H9 (cell line): ENCODE data around the gene RUNX2. TPM values are rescaled to one million over a fixed set of nuclear protein-coding genes. Genes with fewer than 3 reads are reported as not detected.

Source experiments
- DNase-seq: peaks from one replicate; pipeline ENCODE4 v3.0.0-alpha.2; 2017
- H2AFZ ChIP-seq: one replicate; pipeline ENCODE4 v1.6.1; 2013; ENCODE audit warnings: mild to moderate bottlenecking, low read length, control low read depth, moderate library complexity
- H2AK5ac ChIP-seq: 2 replicates; pipeline ENCODE4 v1.6.1; 2013; ENCODE audit warnings: low read length, control low read depth, mixed read lengths; ENCODE audit not compliant: insufficient read length
- H2BK120ac ChIP-seq: one replicate; pipeline ENCODE4 v1.6.1; 2013; ENCODE audit warnings: low read depth, mild to moderate bottlenecking, low read length, control low read depth, inconsistent platforms; ENCODE audit not compliant: poor library complexity, severe bottlenecking
- H2BK12ac ChIP-seq: 2 replicates; pipeline ENCODE4 v1.6.1; 2013; ENCODE audit warnings: low read length, control low read depth, mixed read lengths, low read depth; ENCODE audit not compliant: insufficient read length
- H2BK15ac ChIP-seq: 2 replicates; pipeline ENCODE4 v1.6.1; 2013; ENCODE audit warnings: low read depth, low read length, control low read depth
- H2BK20ac ChIP-seq: one replicate; pipeline ENCODE4 v1.6.1; 2013; ENCODE audit warnings: low read depth, mild to moderate bottlenecking, low read length, control low read depth, inconsistent platforms; ENCODE audit not compliant: poor library complexity, severe bottlenecking
- H2BK5ac ChIP-seq: 2 replicates; pipeline ENCODE4 v1.6.1; 2013; ENCODE audit warnings: low read length, control low read depth, mixed read lengths; ENCODE audit not compliant: insufficient read length
- H3K14ac ChIP-seq: 2 replicates; pipeline ENCODE4 v1.6.1; 2013; ENCODE audit warnings: low read length, control low read depth; ENCODE audit not compliant: insufficient read depth
- H3K18ac ChIP-seq: 2 replicates; pipeline ENCODE4 v1.6.1; 2013; ENCODE audit warnings: low read depth, mild to moderate bottlenecking, mixed read lengths, low read length, control low read depth; ENCODE audit not compliant: insufficient read length
- H3K23ac ChIP-seq: 2 replicates; pipeline ENCODE4 v1.6.1; 2013; ENCODE audit warnings: low read length, control low read depth, mixed read lengths, low read depth; ENCODE audit not compliant: insufficient read length
- H3K23me2 ChIP-seq: 2 replicates; pipeline ENCODE4 v1.6.1; 2013; ENCODE audit warnings: low read depth, mild to moderate bottlenecking, mixed read lengths, low read length, control low read depth; ENCODE audit not compliant: insufficient read length, poor library complexity, severe bottlenecking
- H3K27ac ChIP-seq: 2 replicates; pipeline ENCODE4 v1.5.1; 2013; ENCODE audit warnings: low read length, control low read depth, mixed read lengths, low read depth; ENCODE audit not compliant: insufficient read length
- H3K27me3 ChIP-seq: 2 replicates; pipeline ENCODE4 v1.6.1; 2013; ENCODE audit warnings: low read length, control low read depth, inconsistent platforms; ENCODE audit not compliant: insufficient read depth
- H3K4ac ChIP-seq: 2 replicates; pipeline ENCODE4 v1.6.1; 2013; ENCODE audit warnings: low read depth, mild to moderate bottlenecking, control low read depth, inconsistent platforms, low read length, moderate library complexity
- H3K4me1 ChIP-seq: 2 replicates; pipeline ENCODE4 v1.6.1; 2013; ENCODE audit warnings: low read length, control low read depth, inconsistent platforms; ENCODE audit not compliant: insufficient read depth
- H3K4me2 ChIP-seq: 2 replicates; pipeline ENCODE4 v1.6.1; 2013; ENCODE audit warnings: low read length, control low read depth, mixed read lengths; ENCODE audit not compliant: insufficient read length, insufficient read depth
- H3K56ac ChIP-seq: 2 replicates; pipeline ENCODE4 v1.6.1; 2013; ENCODE audit warnings: low read depth, mild to moderate bottlenecking, mixed read lengths, low read length, control low read depth; ENCODE audit not compliant: insufficient read length
- H3K79me1 ChIP-seq: 2 replicates; pipeline ENCODE4 v1.6.1; 2013; ENCODE audit warnings: low read depth, mild to moderate bottlenecking, moderate library complexity, low read length, control low read depth, inconsistent platforms; ENCODE audit not compliant: insufficient read depth, poor library complexity, severe bottlenecking
- H3K79me2 ChIP-seq: 2 replicates; pipeline ENCODE4 v1.6.1; 2013; ENCODE audit warnings: low read length, control low read depth, inconsistent platforms; ENCODE audit not compliant: insufficient read depth
- H3K9ac ChIP-seq: 2 replicates; pipeline ENCODE4 v1.6.1; 2013; ENCODE audit warnings: low read length, control low read depth, mixed read lengths; ENCODE audit not compliant: insufficient read length; ENCODE audit errors: extremely low read depth
- H3K9me3 ChIP-seq: one replicate; pipeline ENCODE4 v1.6.1; 2013; ENCODE audit warnings: low read depth, low read length, inconsistent platforms; ENCODE audit not compliant: control insufficient read depth
- H3T11ph ChIP-seq: one replicate; pipeline ENCODE4 v1.6.1; 2013; ENCODE audit warnings: mild to moderate bottlenecking, low read length, control low read depth, inconsistent platforms
- H4K20me1 ChIP-seq: one replicate; pipeline ENCODE4 v1.6.1; 2013; ENCODE audit not compliant: control insufficient read depth, insufficient read length, insufficient read depth
- H4K5ac ChIP-seq: 2 replicates; pipeline ENCODE4 v1.6.1; 2013; ENCODE audit warnings: low read depth, mild to moderate bottlenecking, mixed read lengths, low read length, control low read depth; ENCODE audit not compliant: insufficient read length
- H4K8ac ChIP-seq: replicated peaks from 2 replicates; pipeline ENCODE4 v1.6.1; 2013; ENCODE audit warnings: low read length, control low read depth, mixed read lengths, low read depth; ENCODE audit not compliant: insufficient read length
- H4K91ac ChIP-seq: 2 replicates; pipeline ENCODE4 v1.6.1; 2013; ENCODE audit warnings: low read depth, mild to moderate bottlenecking, moderate library complexity, mixed read lengths, low read length, control low read depth; ENCODE audit not compliant: insufficient read length
- H3K27ac Mint-ChIP-seq, 3 experiments: 2 replicates in 2 of 3; 3 replicates in 1 of 3; pipeline ENCODE4 v1.8.0; 2020 to 2021; ENCODE audit warnings: mixed read lengths in 3 of 3, mild to moderate bottlenecking in 1 of 3, moderate library complexity in 1 of 3
- H3K27me3 Mint-ChIP-seq: 2 replicates; pipeline ENCODE4 v1.8.0; 2021; ENCODE audit warnings: low read depth, mild to moderate bottlenecking, moderate library complexity, mixed read lengths
- H3K36me3 Mint-ChIP-seq, 3 experiments: 2 replicates in 2 of 3; 3 replicates in 1 of 3; pipeline ENCODE4 v1.8.0; 2020 to 2021; ENCODE audit warnings: low read depth in 3 of 3, mixed read lengths in 3 of 3; ENCODE audit not compliant: insufficient read depth in 1 of 3
- H3K4me1 Mint-ChIP-seq, 2 experiments: 2 replicates each; pipeline ENCODE4 v1.8.0; 2020; ENCODE audit warnings: mixed read lengths in 2 of 2
- H3K4me3 Mint-ChIP-seq, 2 experiments: 2 replicates in 1 of 2; 3 replicates in 1 of 2; pipeline ENCODE4 v1.8.0; 2020 to 2021; ENCODE audit warnings: mild to moderate bottlenecking in 2 of 2, mixed read lengths in 2 of 2, moderate library complexity in 1 of 2
- H3K9me3 Mint-ChIP-seq, 2 experiments: 2 replicates in 1 of 2; 3 replicates in 1 of 2; pipeline ENCODE4 v1.8.0; 2020; ENCODE audit warnings: mild to moderate bottlenecking in 2 of 2, mixed read lengths in 2 of 2, moderate library complexity in 1 of 2
- WGBS: extraction: QIAGEN DNeasy Blood & Tissue Kit; methylation state at CpG from one replicate; pipeline ENCODE4 v1.1.7; 2013; ENCODE audit warnings: missing lambda C conversion rate, low lambda C conversion rate, mixed read lengths; ENCODE audit not compliant: insufficient read length; ENCODE audit errors: extremely low coverage; 5-methylcytosine and 5-hydroxymethylcytosine counted together
- total RNA-seq: library from RNA; stranded (reverse); gene quantifications from 2 replicates; pipeline ENCODE4 v1.2.1, GENCODE V29; 2021
- TF ChIP-seq, protein P1 (sequence below): fragments of 200-600 bp; sonication (generic); conservative IDR thresholded peaks from 3 replicates; pipeline ENCODE4 v1.8.0; 2021; ENCODE audit warnings: antibody characterized with exemption, mild to moderate bottlenecking

RUNX2 gene
- total RNA-seq, 1 experiment from 2014 or later: 0.15 TPM

DNA sequence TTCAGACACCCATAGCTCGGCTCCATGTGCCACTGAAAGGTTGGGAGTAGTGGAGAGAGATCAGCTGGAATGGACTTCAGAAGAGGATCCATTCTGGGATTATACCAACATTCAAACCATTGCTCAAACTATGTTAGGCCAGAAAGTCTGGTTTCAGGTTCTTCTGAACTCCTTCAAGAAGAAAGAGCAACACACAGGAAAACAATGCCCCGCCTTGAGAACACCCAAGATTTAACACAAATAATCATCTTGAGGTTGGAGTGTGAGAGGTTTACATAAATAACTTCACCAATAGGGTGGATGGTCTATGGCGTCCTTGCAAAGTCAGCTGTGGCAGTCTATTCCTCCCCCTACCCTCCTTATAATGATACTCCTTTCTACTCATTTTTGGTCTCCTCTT is 261.2 kb downstream of the RUNX2 start:
- H2BK5ac ChIP-seq: no peak overlapping the region
- no peaks in the 10 kb centered on the region for H3K23me2 ChIP-seq
- no peak overlapping the region for H4K91ac ChIP-seq
- no peak overlapping the region for H4K5ac ChIP-seq
- Mint-ChIP-seq H3K27ac (no peak overlapping the region), H3K36me3 (no peaks in the 10 kb centered on the region; a peak in 1 of 7 replicates), H3K4me3 (no peak overlapping the region), H3K9me3 (no peaks in the 10 kb centered on the region), H3K4me1 (peaks cover 12% of the 10 kb centered on the region in 2 experiments), H3K27me3 (peaks cover 1% of the 10 kb centered on the region)
- no peak overlapping the region for H3K9ac ChIP-seq
- WGBS: no CpG with 5 or more reads among the region's 3 CpGs
- no peak overlapping the region for H3K4ac ChIP-seq
- no peak overlapping the region for H2AK5ac ChIP-seq
- H2BK15ac ChIP-seq: no peak overlapping the region
- H3K56ac ChIP-seq: no peak overlapping the region
- no peak overlapping the region for H3K18ac ChIP-seq
- H2BK20ac ChIP-seq: no peak overlapping the region
- H3K23ac ChIP-seq: no peak overlapping the region
- no peaks in the 10 kb centered on the region for H3K79me1 ChIP-seq
- no peak overlapping the region for H2BK120ac ChIP-seq
- H3K79me2 ChIP-seq: no peaks in the 10 kb centered on the region
- H3T11ph ChIP-seq: no peak overlapping the region
- H3K27me3 ChIP-seq: no peaks in the 10 kb centered on the region
- H4K20me1 ChIP-seq: no peaks in the 10 kb centered on the region
- H2BK12ac ChIP-seq: no peak overlapping the region
- no peaks in the 10 kb centered on the region; the same call in 1 of the 2 replicates for H3K4me1 ChIP-seq
- no peak overlapping the region for H3K4me2 ChIP-seq
- no peak overlapping the region for H2AFZ ChIP-seq
- DNase-seq: no peak
- TF ChIP-seq, protein P1, sequence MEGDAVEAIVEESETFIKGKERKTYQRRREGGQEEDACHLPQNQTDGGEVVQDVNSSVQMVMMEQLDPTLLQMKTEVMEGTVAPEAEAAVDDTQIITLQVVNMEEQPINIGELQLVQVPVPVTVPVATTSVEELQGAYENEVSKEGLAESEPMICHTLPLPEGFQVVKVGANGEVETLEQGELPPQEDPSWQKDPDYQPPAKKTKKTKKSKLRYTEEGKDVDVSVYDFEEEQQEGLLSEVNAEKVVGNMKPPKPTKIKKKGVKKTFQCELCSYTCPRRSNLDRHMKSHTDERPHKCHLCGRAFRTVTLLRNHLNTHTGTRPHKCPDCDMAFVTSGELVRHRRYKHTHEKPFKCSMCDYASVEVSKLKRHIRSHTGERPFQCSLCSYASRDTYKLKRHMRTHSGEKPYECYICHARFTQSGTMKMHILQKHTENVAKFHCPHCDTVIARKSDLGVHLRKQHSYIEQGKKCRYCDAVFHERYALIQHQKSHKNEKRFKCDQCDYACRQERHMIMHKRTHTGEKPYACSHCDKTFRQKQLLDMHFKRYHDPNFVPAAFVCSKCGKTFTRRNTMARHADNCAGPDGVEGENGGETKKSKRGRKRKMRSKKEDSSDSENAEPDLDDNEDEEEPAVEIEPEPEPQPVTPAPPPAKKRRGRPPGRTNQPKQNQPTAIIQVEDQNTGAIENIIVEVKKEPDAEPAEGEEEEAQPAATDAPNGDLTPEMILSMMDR: no peak
- H3K9me3 ChIP-seq: no peaks in the 10 kb centered on the region
- H4K8ac ChIP-seq: no peak overlapping the region
- H3K14ac ChIP-seq: no peak overlapping the region
- no peak overlapping the region for H3K27ac ChIP-seq
